Colonic mucosa (tissue), 4 donors: ENCODE results near the gene NCBP2. TPM values are rescaled to one million over a fixed set of nuclear protein-coding genes. Genes with fewer than 3 reads are reported as not detected.

ENCODE experiments used
- DNase-seq: peaks from one replicate; pipeline ENCODE4 v3.0.0-alpha.2; 2020
- H3K27ac ChIP-seq: fragments of 200-600 bp; one replicate; pipeline ENCODE4 v1.8.0; 2021
- H3K27me3 ChIP-seq: fragments of 200-600 bp; one replicate; pipeline ENCODE4 v1.8.0; 2021
- H3K36me3 ChIP-seq: fragments of 200-600 bp; one replicate; pipeline ENCODE4 v1.8.0; 2021
- H3K4me1 ChIP-seq: fragments of 200-600 bp; one replicate; pipeline ENCODE4 v1.8.0; 2021; ENCODE audit warnings: mild to moderate bottlenecking
- H3K4me3 ChIP-seq: fragments of 200-600 bp; one replicate; pipeline ENCODE4 v1.8.0; 2021
- H3K9ac ChIP-seq, 2 donors: one replicate each; pipeline ENCODE4 v1.7.0; 2013; ENCODE audit warnings: control low read depth in 2 of 2, low read depth in 2 of 2, low read length in 2 of 2
- H3K9me3 ChIP-seq: fragments of 200-600 bp; one replicate; pipeline ENCODE4 v1.8.0; 2021
- intact Hi-C: fragments of 100-400 bp; cut with DNase I; formaldehyde crosslinking; loops from one replicate; pipeline ENCODE4 v1.14.1; 2022
- total RNA-seq, 2 donors: library from RNA; stranded (reverse); fragmentation: NEBNext Ultra II Directional in 1 of 2; extraction: Animal tissue kit (Norgen Biotek cat#: 25700) in 1 of 2; gene quantifications; one replicate each; pipeline ENCODE4 v1.2.1, GENCODE V29; 2021
- TF ChIP-seq, protein P1 (sequence below): fragments of 200-600 bp; IDR thresholded peaks from one replicate; pipeline ENCODE4 v1.8.0; 2022; ENCODE audit warnings: antibody characterized with exemption, mild to moderate bottlenecking
- donor health status: healthy.
- donor health status: DM: no; HTN: no; CAD: no.
- donor health status: DM: no; HTN: no; CAD: no.

NCBP2 gene
- total RNA-seq, 2 donors from 2014 or later = 61.8 to 92.8 TPM

- no peak overlapping the region for H3K27ac ChIP-seq
- H3K36me3 ChIP-seq = peaks cover 16% of the 10 kb centered on the region
- DNase-seq = no peak
- no peaks in the 10 kb centered on the region for H3K4me1 ChIP-seq
- H3K9me3 ChIP-seq = no peaks in the 10 kb centered on the region
- no peak overlapping the region for H3K4me3 ChIP-seq
- no peak overlapping the region for H3K9ac ChIP-seq
- TF ChIP-seq, protein P1, sequence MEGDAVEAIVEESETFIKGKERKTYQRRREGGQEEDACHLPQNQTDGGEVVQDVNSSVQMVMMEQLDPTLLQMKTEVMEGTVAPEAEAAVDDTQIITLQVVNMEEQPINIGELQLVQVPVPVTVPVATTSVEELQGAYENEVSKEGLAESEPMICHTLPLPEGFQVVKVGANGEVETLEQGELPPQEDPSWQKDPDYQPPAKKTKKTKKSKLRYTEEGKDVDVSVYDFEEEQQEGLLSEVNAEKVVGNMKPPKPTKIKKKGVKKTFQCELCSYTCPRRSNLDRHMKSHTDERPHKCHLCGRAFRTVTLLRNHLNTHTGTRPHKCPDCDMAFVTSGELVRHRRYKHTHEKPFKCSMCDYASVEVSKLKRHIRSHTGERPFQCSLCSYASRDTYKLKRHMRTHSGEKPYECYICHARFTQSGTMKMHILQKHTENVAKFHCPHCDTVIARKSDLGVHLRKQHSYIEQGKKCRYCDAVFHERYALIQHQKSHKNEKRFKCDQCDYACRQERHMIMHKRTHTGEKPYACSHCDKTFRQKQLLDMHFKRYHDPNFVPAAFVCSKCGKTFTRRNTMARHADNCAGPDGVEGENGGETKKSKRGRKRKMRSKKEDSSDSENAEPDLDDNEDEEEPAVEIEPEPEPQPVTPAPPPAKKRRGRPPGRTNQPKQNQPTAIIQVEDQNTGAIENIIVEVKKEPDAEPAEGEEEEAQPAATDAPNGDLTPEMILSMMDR = no peak
- intact Hi-C loops = no loop called here
- no peaks in the 10 kb centered on the region for H3K27me3 ChIP-seq
These were observed 9.7 kb downstream of the NCBP2 start for GRCh38 chr3:196932600-196932999.

DNA sequence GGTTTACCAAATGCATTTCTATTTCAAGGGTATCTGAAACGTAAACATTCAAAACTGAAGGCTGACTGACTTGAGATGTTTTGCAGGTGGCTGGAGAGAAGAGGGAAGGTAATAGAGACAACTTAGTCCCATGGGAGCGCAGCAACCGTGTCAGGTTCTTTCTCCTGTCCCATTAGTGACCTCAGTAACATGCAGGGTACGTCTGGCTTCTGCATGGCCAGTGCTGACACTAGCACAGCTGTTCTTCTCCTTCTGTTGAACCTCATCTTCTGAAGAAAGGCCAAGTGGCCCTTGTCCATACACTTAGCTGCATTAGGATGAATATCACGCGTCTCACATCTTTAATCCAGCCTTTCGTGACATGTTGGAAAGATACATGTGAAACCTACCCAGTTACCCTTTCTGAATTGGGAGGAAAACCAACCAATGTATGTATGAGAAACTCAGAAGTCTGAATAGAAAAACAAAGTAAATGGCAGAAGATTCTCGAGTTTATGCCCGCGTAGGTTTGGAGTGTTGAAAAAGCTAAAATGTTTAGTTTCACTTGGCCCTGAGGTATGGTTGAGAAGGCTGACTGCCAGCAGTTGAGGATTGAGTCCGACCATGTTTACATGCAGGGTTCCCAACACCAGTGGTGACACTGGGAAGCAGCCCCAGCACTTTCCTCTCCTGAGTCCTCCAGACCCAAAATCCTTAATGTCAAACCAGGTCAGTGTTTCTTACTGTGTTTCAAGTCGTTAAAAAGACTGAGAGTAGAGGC lies 10.3 kb downstream of the NCBP2 start:
- Histone ChIP-seq H3K9me3 (no peaks in the 10 kb centered on the region), H3K9ac (no peak overlapping the region), H3K27ac (no peak overlapping the region), H3K4me1 (no peaks in the 10 kb centered on the region), H3K27me3 (no peaks in the 10 kb centered on the region), H3K4me3 (no peak overlapping the region), H3K36me3 (peaks cover 16% of the 10 kb centered on the region)
- TF ChIP-seq, protein P1 = no peak
- intact Hi-C loops = no loop called here
- DNase-seq = no peak

DNA sequence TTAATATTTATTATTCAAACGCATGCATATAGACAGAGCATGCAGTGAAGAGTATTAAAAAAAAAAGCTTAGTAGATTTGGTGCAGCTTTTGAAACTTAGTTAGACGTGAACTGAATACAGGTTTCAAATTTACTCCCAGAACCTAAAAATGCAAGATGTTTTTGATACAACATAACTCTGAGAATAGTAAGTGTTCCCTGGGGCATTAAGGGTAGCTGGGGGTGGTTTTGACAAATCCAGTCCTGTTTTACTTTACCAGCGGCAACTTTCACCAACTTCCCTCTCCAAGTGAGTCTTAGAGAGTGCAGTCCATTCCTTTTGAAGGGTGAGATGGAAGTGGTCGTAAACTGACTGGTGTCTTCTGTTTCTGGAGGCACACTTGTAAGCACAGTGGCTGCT lies 11.2 kb downstream of the NCBP2 start:
- H3K9ac ChIP-seq = no peak overlapping the region
- no peak overlapping the region for H3K27ac ChIP-seq
- H3K4me1 ChIP-seq = no peaks in the 10 kb centered on the region
- H3K9me3 ChIP-seq = no peaks in the 10 kb centered on the region
- H3K27me3 ChIP-seq = no peaks in the 10 kb centered on the region
- H3K4me3 ChIP-seq = no peak overlapping the region
- TF ChIP-seq, protein P1 = no peak
- peaks cover 9% of the 10 kb centered on the region for H3K36me3 ChIP-seq
- DNase-seq = no peak
- intact Hi-C loops = no loop called here

- Histone ChIP-seq H3K4me3 (no peak overlapping the region), H3K27ac (no peak overlapping the region), H3K36me3 (no peaks in the 10 kb centered on the region), H3K9ac (no peak overlapping the region), H3K9me3 (no peaks in the 10 kb centered on the region), H3K27me3 (no peaks in the 10 kb centered on the region), H3K4me1 (no peaks in the 10 kb centered on the region)
- no peak for DNase-seq
- intact Hi-C loops = no loop called here
- TF ChIP-seq, protein P1 = no peak
These were observed 14.5 kb downstream of the NCBP2 start for GRCh38 chr3:196927571-196928453.

- no peaks in the 10 kb centered on the region for H3K9me3 ChIP-seq
- H3K27me3 ChIP-seq = no peaks in the 10 kb centered on the region
- no peak overlapping the region for H3K27ac ChIP-seq
- H3K36me3 ChIP-seq = peaks cover 3% of the 10 kb centered on the region
- no peak overlapping the region for H3K9ac ChIP-seq
- no peak overlapping the region for H3K4me3 ChIP-seq
- DNase-seq = no peak
- intact Hi-C loops = no loop called here
- H3K4me1 ChIP-seq = no peaks in the 10 kb centered on the region
- TF ChIP-seq, protein P1 = no peak
These were observed 21.6 kb downstream of the NCBP2 start for GRCh38 chr3:196920733-196921132.
